Forelimb muscle (tissue), 1 donor: ENCODE measurements around the gene SLFN5. TPM values are rescaled to one million over a fixed set of nuclear protein-coding genes. Genes with fewer than 3 reads are reported as not detected.
"Not testable (repeated sequence)": the region's sequence is repeated elsewhere in the genome, so short reads cannot be mapped to it uniquely, and the experiment has no call there.

Source experiments
- DNase-seq: peaks from one replicate; pipeline ENCODE4 v3.0.0-alpha.2; 2013; ENCODE audit warnings: low read depth
- polyA plus RNA-seq: library from polyadenylated mRNA; unstranded; fragments of 120-200 nt; gene quantifications from one replicate; pipeline ENCODE4 v1.2.1, GENCODE V29; 2013; ENCODE audit not compliant: insufficient read length

The SLFN5 gene
- polyA plus RNA-seq, 1 donor, result 4.5 TPM

DNA sequence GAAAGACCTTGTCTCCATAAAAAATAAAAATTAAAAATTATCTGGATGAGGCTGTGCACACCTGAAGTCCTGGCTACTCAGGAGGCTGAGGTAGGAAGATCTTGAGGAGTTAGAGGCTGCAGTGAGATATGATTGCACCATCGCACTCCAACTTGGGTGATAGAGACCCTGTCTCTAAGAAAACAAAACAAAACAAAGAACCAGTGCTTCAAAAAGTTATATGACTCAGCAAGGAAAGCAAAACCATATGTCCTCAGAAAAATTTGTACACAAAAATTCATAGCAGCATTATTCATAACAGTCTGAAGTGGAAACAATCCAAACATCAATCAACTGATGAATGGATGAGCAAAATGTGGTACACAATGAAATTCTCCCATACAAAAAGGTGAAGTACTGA lies 48.9 kb downstream of the SLFN5 start:
- DNase-seq, result no peak

DNA sequence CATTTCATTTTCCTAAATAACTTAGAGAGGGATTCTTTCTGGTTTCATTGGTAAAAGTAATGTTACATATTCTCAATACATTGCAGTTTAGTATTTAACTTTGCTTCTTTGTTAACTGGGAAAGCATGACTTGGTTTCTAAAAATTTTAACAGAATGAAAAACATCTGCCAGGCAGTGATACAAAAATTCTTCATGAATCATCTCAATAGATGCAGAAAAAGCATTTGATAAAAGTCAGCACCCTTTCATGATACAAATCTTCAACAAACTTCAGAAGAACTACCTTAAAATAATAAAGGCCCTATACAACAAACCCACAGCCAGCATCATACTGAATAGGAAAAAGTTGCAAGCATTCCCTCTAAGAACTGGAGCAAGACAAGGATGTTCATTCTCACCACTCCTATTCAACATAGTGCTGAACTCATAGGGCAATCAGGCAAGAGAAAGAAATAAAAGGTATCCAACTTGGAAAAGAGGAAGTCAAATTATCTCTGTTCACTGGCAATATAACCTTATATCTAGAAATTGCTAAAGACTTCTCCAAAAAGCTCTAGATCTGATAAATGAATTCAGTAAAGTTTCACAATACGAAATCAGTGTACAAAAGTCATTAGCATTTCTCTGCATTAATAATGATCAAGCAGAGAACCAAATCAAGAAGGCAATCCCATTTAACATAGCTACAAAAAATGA lies 50.4 kb downstream of the SLFN5 start:
- DNase-seq, result no peak

DNA sequence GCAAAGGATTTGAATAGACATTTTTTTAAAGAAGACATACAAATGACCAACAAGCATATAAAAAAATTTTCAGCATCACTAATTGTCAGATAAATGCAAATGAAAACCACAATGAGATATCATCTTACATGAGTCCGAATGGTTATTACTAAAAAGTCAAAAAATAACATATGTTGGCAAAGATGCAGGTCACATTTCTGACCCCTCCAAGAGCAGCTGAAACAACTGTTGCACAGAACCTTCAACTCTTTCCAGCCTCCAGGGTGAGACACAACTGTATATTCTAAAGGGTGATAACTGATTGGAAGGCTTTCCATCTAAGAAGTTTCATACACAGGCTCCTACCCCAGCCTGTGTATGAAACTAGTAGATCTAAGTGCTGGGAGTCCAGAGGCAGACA lies 51.9 kb downstream of the SLFN5 start:
- DNase-seq, result no peak

DNA sequence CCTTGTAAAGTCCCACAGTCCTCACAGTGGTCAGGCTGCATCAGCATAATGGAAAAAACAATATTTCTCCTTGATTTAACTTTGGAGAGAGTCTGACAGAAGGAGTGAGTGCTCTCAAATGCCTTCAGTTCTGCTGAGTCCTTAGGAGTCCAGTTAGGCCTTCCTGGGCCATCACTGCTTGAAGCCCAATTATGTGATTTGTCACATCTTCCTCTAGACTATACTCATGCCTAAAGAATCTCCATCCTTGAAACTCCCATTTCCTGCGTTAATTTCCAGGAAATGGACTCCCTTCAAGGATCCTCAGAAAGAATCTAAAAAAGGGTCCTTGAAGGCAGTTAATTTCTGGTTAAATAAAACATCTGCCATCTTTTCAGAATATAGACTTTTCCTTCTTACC lies 52.8 kb downstream of the SLFN5 start:
- no peak for DNase-seq

GRCh38 chr17:35297666-35298065 lies 54.8 kb downstream of the SLFN5 start:
- DNase-seq, result no peak

GRCh38 chr17:35298639-35299038 lies 55.8 kb downstream of the SLFN5 start:
- DNase-seq, result no peak

DNA sequence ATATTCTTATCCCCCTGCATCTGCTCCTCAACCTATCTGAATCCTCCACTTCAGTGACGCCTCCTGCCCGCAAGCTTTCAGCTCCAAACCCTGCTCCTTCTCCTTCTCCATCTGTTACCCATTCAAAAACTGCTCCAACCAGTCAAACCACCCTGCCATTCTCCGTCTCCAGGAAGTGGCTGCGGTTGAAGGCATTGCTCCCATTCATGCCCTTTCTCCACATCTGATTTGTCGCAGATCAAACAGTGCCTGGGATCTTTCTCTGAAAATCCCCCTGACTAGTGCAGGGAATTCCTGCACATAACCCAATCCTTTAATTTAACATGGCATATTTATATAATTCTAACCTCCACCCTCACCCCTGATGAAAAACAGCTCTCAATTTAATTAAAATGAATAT lies 56.3 kb downstream of the SLFN5 start:
- DNase-seq, result no peak

DNA sequence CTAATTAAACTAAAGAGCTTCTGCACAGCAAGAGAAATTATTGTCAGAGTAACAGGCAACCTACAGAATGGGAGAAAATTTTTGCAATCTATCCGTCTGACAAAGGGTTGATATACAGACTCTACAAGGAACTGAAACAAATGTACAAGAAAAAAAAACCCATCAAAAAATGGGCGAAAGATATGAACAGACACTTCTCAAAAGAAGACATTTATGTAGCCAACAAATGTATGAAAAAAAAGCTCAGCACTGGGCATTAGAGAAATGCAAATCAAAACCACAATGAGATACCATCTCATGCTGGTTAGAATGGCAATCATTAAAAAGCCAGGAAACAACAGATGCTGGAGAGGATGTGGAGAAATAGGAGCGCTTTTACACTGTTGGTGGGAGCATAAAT lies 66.5 kb downstream of the SLFN5 start:
- not testable (repeated sequence) for DNase-seq

DNA sequence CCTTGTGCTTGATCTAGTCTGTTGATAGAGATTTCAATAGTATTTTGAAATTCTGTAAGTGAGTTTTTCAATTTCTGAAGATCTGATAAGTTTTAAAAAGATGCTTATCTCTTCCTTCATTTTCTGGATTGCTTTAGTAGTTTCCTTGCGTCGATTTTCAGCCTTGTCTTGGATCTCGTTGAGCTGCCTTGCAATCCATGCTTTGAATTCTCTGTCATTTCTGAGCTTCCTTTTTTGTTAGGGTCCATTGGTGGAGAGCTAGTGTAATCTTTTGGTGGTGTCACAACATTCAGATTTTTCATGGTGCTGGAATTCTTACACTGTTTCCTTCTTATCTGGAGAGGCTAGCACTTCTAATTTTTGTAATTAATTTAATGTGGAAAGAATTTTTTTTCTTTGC lies 69.5 kb downstream of the SLFN5 start:
- no peak for DNase-seq

DNA sequence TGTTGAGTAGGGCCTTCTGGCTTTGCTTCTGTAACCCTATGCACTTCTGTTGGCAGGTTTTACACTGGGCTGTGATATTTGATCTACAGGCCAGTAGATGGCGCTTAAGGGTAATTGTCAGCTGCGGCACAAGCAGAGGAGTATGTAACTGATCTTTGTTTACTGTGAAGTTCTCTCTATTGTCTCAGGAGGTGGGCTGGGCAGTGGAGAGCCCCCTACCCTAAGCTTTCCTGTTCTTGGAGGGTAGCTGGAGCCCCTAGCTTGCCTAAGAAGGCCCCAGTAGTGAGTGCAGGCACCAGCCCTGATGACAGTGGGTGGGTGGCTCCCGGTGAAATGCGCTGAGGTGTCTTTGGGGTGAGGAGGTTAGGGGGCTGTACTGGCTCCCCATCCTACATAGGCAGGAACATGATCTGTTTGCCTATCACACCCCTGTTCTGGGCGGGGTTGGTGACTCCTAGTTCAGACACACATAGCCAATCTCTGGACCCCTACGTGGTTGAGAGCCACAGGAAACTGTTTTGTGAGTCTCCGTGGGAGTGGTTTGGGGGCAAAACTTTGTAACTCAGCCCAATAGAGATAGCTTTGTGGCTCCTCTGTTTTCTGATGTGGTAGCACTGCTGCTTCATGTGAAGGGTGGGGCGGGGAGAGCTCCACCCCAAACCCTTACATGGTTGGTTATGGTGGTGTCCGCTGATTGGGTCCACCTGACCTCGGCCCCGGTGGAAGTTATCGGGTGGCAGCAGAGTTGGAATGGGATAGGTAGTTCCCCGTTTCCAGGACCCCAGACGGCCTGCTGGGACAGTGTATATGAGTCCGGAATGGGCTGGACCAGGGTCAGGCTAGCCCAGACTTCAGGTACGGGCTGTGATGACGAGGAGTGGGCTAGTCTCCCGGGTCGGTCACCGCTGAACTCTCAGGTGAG lies 70.2 kb downstream of the SLFN5 start:
- DNase-seq, result peak; percentile 52

DNA sequence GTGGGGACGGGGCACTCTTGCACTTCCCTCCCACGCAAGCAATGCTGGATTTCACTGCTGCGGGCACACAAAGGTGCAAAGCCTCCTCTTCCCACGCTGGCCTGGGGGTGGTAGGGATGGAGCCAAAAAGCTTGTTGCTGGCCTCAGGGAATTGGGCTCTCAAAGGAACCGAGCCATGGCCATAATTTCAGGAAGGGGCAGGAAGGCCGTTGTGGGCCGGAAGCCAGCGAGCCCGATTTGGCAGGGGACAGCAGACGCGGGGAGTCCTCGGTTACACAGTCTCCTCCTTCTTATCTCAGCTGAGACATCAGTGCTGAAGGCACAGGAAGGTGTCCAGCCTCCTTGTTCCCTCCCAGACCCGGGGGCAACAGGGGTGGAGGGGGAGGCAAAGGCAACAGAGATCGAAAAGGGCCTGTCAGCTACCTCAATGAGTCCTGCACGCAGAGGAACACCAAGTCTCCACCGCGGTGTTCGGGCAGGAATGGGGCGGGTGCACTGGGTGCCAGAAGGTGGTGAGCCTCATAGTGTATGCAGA lies 71.1 kb downstream of the SLFN5 start:
- no peak for DNase-seq

- DNase-seq, result no peak
Measured at GRCh38 chr17:35314415-35315216, 71.7 kb downstream of the SLFN5 start.

- no peak for DNase-seq
Measured at GRCh38 chr17:35315283-35315682, 72.4 kb downstream of the SLFN5 start.

GRCh38 chr17:35315971-35316370 lies 73.1 kb downstream of the SLFN5 start:
- DNase-seq, result no peak

DNA sequence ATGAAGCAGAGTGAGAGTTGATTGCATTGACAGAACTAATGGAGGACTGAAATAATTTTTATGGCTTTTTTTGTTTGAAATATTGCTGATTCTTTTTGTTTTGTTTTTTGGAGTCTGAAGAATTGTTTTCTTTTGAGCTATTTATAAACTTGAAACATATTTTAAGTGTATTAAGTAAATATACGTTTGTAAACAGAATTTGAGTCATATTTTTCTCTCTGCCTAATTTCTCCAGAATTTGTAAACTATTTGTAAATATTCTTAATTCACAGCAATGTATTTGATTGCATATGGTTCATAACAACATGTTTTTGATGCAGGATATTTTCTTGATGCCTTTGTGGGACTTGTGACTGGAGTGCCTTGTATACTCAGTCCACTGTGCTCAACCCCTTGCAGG lies 79.9 kb downstream of the SLFN5 start:
- no peak for DNase-seq

Other genes with a start within 250 kb of the SLFN5 start
- 7.9 TPM for gene RFFL, start 179.4 kb upstream of the SLFN5 start, polyA plus RNA-seq
- 6.4 TPM for gene RAD51D, start 123.2 kb upstream of the SLFN5 start, polyA plus RNA-seq
- 0.11 TPM for gene FNDC8, start 121.5 kb upstream of the SLFN5 start, polyA plus RNA-seq
- gene NLE1, start 100.8 kb upstream of the SLFN5 start, polyA plus RNA-seq, result 15.3 TPM
- gene UNC45B, start 95.3 kb upstream of the SLFN5 start, polyA plus RNA-seq, result 226 TPM
- gene SLC35G3, start 48.7 kb upstream of the SLFN5 start, polyA plus RNA-seq, result 0.59 TPM
- 9.1 TPM for gene SLFN11, start 130.5 kb downstream of the SLFN5 start, polyA plus RNA-seq
- gene SLFN12, start 189.4 kb downstream of the SLFN5 start, polyA plus RNA-seq, result 6.7 TPM
- gene SLFN13, start 205.7 kb downstream of the SLFN5 start, polyA plus RNA-seq, result 4.3 TPM